Karpas-422 (cell line): ENCODE data around the gene PRRT1. TPM values are rescaled to one million over a fixed set of nuclear protein-coding genes. Genes with fewer than 3 reads are reported as not detected.

Source experiments
- DNase-seq: peaks from one replicate; pipeline ENCODE4 v3.0.0-alpha.2; 2015
- H2AFZ ChIP-seq: fragments of 200-600 bp; sonication (generic); 2 replicates; pipeline ENCODE4 v1.6.1; 2014; ENCODE audit warnings: antibody characterized with exemption, low read length, mixed read lengths
- H3K27ac ChIP-seq: fragments of 200-600 bp; sonication (generic); 2 replicates; pipeline ENCODE4 v1.5.1; 2014; ENCODE audit warnings: mild to moderate bottlenecking, low read length, moderate library complexity
- H3K27me3 ChIP-seq: fragments of 200-600 bp; sonication (generic); 2 replicates; pipeline ENCODE4 v1.6.1; 2014; ENCODE audit warnings: low read length, mixed read lengths
- H3K36me3 ChIP-seq: fragments of 200-600 bp; sonication (generic); 2 replicates; pipeline ENCODE4 v1.6.1; 2014; ENCODE audit warnings: low read length, mixed read lengths; ENCODE audit not compliant: insufficient read depth
- H3K4me1 ChIP-seq: fragments of 200-600 bp; sonication (generic); 2 replicates; pipeline ENCODE4 v1.6.1; 2014; ENCODE audit warnings: mild to moderate bottlenecking, low read length, mixed read lengths
- H3K4me2 ChIP-seq: fragments of 200-600 bp; sonication (generic); 2 replicates; pipeline ENCODE4 v1.6.1; 2014; ENCODE audit warnings: low read length, low read depth, mild to moderate bottlenecking; ENCODE audit not compliant: poor library complexity, severe bottlenecking
- H3K4me3 ChIP-seq: fragments of 200-600 bp; sonication (generic); 2 replicates; pipeline ENCODE4 v1.5.1; 2014; ENCODE audit warnings: mild to moderate bottlenecking, antibody characterized with exemption, low read length, mixed read lengths
- H3K79me2 ChIP-seq: fragments of 200-600 bp; sonication (generic); 2 replicates; pipeline ENCODE4 v1.6.1; 2014; ENCODE audit warnings: mild to moderate bottlenecking, low read length, mixed read lengths
- H3K9ac ChIP-seq: fragments of 200-600 bp; sonication (generic); 2 replicates; pipeline ENCODE4 v1.6.0; 2014; ENCODE audit warnings: low read length
- H3K9me2 ChIP-seq: fragments of 200-600 bp; sonication (generic), shearing (Covaris generic); replicated peaks from 2 replicates; pipeline ENCODE4 v1.6.0; 2014; ENCODE audit warnings: mild to moderate bottlenecking, low read length, moderate library complexity; ENCODE audit not compliant: insufficient read depth
- H3K9me3 ChIP-seq: fragments of 300-700, 200-600 bp; sonication (generic); 2 replicates; pipeline ENCODE4 v1.6.1; 2014; ENCODE audit warnings: low read length, mixed read lengths
- H4K20me1 ChIP-seq: fragments of 200-600 bp; sonication (generic); 2 replicates; pipeline ENCODE4 v1.6.1; 2014; ENCODE audit warnings: mild to moderate bottlenecking, antibody characterized with exemption, low read length, low read depth; ENCODE audit not compliant: insufficient read depth
- total RNA-seq: library from RNA; depleted of rRNA; stranded (reverse); fragments of >200 nt; shearing (Covaris generic); gene quantifications from 2 replicates; pipeline ENCODE4 v1.2.3, GENCODE V29; 2014; ENCODE audit warnings: low replicate concordance

Gene PRRT1
- total RNA-seq, 1 experiment from 2014 or later: 0.75 TPM

DNA sequence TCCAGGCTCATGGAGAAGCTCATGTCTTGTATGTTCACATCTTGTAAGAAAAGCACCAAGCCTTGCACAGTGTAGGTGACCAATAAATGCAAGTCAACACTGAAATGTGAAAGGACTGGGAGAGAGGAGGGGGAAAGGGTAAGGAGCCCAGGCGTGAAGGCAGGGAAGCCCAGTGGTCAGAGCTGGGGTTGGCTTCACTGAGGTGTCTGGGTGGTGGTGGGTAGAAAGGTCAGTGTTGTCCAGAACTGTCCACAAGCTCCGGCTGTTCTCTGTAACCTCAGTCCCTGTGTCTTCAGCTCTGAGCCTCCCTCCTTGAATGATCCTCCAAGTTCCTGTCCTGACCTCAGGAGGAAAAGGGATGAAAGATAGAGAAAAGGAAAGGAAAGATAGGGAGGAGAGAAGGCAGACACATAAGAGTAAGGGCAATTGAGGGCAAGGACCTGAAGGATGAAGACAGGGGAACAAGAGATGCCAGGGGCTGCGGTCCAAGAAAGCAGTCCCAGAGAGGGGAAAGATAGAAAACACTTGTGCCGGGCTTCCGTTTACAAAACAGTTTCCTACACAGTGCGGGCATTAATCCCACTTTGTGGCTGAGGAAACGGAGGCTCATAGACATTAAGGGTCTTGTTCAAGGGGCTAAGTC, 40.2 kb downstream of the PRRT1 start:
- H3K4me1 ChIP-seq: no peaks in the 10 kb centered on the region
- no peak overlapping the region for H3K9ac ChIP-seq
- no peaks in the 10 kb centered on the region for H4K20me1 ChIP-seq
- no peak overlapping the region for H3K4me2 ChIP-seq
- DNase-seq: no peak
- no peak overlapping the region for H3K27ac ChIP-seq
- peaks cover 3% of the 10 kb centered on the region for H3K36me3 ChIP-seq
- no peaks in the 10 kb centered on the region for H3K27me3 ChIP-seq
- H3K9me3 ChIP-seq: no peaks in the 10 kb centered on the region
- H3K79me2 ChIP-seq: no peaks in the 10 kb centered on the region
- H3K4me3 ChIP-seq: no peak overlapping the region
- no peak overlapping the region for H2AFZ ChIP-seq
- H3K9me2 ChIP-seq: no peaks in the 10 kb centered on the region

DNA sequence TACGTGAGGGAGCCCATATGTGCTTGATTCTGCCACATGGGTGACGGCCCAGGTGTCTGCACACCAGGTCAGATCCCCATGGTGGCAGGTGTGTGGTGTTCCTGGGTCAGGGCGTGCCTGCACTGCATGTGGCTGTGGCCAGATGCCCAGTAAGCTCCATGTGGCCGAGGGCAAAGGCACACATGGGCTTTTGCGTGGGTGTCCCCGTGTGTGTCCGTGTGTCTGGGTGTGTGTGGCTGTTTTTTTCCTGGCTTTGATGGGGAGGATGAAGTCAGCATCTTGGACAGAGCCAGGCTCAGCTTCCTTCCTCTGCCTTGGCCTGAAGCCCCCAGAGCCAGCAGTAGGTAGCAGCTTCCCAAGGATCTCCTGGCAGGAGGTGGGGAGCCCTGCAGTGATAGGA, 41.1 kb downstream of the PRRT1 start:
- no peaks in the 10 kb centered on the region for H3K9me3 ChIP-seq
- DNase-seq: no peak
- no peaks in the 10 kb centered on the region for H3K4me1 ChIP-seq
- no peaks in the 10 kb centered on the region for H3K79me2 ChIP-seq
- H3K9me2 ChIP-seq: no peaks in the 10 kb centered on the region
- H3K27me3 ChIP-seq: no peaks in the 10 kb centered on the region
- no peak overlapping the region for H2AFZ ChIP-seq
- H4K20me1 ChIP-seq: no peaks in the 10 kb centered on the region
- H3K4me3 ChIP-seq: no peak overlapping the region
- H3K36me3 ChIP-seq: peaks cover 3% of the 10 kb centered on the region; the same call in 1 of the 2 replicates
- H3K27ac ChIP-seq: no peak overlapping the region
- no peak overlapping the region for H3K4me2 ChIP-seq
- no peak overlapping the region for H3K9ac ChIP-seq

DNA sequence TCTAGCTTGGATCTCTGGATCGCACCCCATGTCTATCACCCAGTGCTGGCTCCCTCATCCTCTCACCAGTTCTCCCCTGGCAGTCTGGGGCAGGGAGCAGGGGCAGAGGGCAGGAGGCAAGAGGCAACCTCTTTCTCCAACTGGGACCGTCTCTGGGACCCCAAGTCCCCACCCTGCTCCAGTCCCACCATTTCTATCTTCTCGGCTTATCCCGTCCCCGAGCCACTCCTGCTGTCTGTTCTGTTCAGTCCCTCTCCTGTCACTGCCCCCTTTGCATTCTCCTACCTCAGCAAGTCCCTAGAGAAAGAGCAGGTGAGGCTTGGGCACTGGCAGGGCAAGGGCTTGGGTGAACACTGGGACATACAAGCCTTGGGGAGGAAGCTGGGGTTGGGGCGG, 42.0 kb downstream of the PRRT1 start:
- no peaks in the 10 kb centered on the region for H3K9me3 ChIP-seq
- H2AFZ ChIP-seq: no peak overlapping the region
- H3K4me2 ChIP-seq: no peak overlapping the region
- no peak overlapping the region for H3K4me3 ChIP-seq
- H3K36me3 ChIP-seq: peaks cover 1% of the 10 kb centered on the region; the same call in 1 of the 2 replicates
- no peaks in the 10 kb centered on the region for H4K20me1 ChIP-seq
- no peaks in the 10 kb centered on the region for H3K79me2 ChIP-seq
- no peaks in the 10 kb centered on the region for H3K4me1 ChIP-seq
- H3K27me3 ChIP-seq: no peaks in the 10 kb centered on the region
- no peak overlapping the region for H3K27ac ChIP-seq
- H3K9me2 ChIP-seq: no peaks in the 10 kb centered on the region
- DNase-seq: no peak
- H3K9ac ChIP-seq: no peak overlapping the region

DNA sequence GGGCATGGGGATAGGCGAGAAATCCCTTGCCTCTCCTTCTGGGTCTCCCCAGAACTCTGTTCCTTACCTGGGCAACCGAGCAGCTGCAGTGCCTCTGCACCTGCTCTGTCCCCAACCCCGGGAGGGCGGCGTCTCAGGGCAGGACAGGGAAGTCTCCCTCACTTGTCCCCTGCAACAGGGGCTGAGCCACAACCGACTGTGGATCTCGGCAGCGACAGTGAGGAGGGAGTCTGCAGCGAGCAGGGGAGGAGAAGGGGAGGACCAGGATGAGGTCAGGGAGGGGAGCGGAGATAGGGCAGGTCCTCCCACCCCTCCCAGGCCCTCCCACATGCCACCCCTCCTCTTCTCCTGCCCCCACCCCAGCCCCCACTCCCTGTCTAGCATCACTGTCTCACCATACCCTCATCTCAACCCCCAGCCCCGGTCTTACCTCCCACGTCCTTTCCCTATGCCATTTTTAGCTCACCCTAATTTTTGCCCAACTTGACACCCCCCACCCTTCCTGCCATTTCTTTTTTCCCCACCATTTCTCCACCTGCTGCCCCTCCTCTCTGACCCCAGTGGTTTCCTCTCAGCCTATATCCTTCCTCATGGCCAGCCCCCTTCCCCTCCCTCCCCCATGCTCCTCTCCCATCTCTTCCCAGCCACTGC, 42.5 kb downstream of the PRRT1 start, which contains the start of gene TNXB:
Gene TNXB (minus strand): TSS at position 225 of the 651 bp plus-strand sequence. CDS start 11,140 bp downstream, outside the sequence.
- Histone ChIP-seq H3K9me3 (no peaks in the 10 kb centered on the region), H4K20me1 (no peaks in the 10 kb centered on the region), H3K79me2 (no peaks in the 10 kb centered on the region), H3K27ac (no peak within 1 kb of the TSS), H3K36me3 (no peaks in the 10 kb centered on the region), H3K9me2 (no peaks in the 10 kb centered on the region), H3K4me1 (no peaks in the 10 kb centered on the region), H3K4me3 (no peak within 1 kb of the TSS), H3K4me2 (no peak within 1 kb of the TSS), H2AFZ (no peak within 1 kb of the TSS), H3K27me3 (no peaks in the 10 kb centered on the region), H3K9ac (no peak within 1 kb of the TSS)
- DNase-seq: no peak

DNA sequence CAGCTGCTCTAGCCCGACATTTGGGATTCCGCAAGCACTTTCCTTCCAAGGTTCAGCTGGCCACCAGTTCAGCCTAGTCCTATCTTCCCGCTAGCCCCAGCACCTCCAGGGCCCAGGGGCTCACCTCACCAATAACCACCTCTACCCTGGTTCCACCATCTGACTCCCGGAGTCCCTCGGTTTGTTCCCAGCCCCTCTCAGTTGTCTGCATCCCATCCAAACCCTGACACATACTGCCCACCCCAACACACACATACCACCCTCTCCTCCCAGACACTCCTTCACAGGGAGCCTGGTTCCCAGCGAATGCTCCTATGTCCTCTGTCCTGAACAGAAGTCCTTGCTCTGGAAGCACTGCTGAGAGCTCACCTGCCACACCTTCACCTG, 43.0 kb downstream of the PRRT1 start:
- no peak overlapping the region for H3K9ac ChIP-seq
- no peak for DNase-seq
- H3K27ac ChIP-seq: no peak overlapping the region
- H3K79me2 ChIP-seq: no peaks in the 10 kb centered on the region
- H3K9me2 ChIP-seq: no peaks in the 10 kb centered on the region
- no peak overlapping the region for H3K4me3 ChIP-seq
- no peaks in the 10 kb centered on the region for H3K27me3 ChIP-seq
- no peak overlapping the region for H2AFZ ChIP-seq
- no peaks in the 10 kb centered on the region for H3K4me1 ChIP-seq
- no peaks in the 10 kb centered on the region for H3K36me3 ChIP-seq
- no peaks in the 10 kb centered on the region for H3K9me3 ChIP-seq
- no peaks in the 10 kb centered on the region for H4K20me1 ChIP-seq
- no peak overlapping the region for H3K4me2 ChIP-seq

DNA sequence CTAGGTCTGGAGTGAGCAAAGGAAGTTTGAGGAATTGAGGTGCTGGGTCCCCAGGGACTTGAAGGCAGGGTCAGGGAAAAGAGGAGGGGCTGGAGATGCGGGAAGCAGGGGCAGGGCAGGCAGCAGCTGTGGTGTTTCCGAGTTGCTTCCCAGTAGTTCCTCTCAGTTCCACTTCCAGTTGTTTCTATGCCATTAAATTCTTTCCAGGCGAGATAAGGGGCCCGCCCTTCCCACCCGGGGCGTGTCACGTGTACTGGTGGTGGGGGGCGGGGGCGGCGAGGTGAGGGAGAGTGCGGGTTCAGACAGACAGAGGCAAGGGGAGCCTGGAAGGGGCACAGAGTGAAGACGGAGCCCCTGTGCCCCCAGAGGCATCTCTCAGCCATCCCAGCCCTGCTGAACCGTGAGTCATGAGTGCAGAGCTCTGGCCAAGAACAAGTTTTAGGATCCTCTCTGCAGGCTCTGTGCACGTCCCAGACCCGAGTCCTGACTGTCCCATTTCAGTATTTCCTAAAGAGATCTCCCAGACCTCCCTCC, 43.6 kb downstream of the PRRT1 start:
- H3K9me3 ChIP-seq: no peaks in the 10 kb centered on the region
- H3K9ac ChIP-seq: no peak overlapping the region
- H4K20me1 ChIP-seq: no peaks in the 10 kb centered on the region
- H3K4me2 ChIP-seq: no peak overlapping the region
- no peak for DNase-seq
- H2AFZ ChIP-seq: no peak overlapping the region
- H3K9me2 ChIP-seq: no peaks in the 10 kb centered on the region
- H3K79me2 ChIP-seq: no peaks in the 10 kb centered on the region
- H3K4me1 ChIP-seq: no peaks in the 10 kb centered on the region
- H3K36me3 ChIP-seq: no peaks in the 10 kb centered on the region
- no peak overlapping the region for H3K4me3 ChIP-seq
- H3K27me3 ChIP-seq: no peaks in the 10 kb centered on the region
- H3K27ac ChIP-seq: no peak overlapping the region

DNA sequence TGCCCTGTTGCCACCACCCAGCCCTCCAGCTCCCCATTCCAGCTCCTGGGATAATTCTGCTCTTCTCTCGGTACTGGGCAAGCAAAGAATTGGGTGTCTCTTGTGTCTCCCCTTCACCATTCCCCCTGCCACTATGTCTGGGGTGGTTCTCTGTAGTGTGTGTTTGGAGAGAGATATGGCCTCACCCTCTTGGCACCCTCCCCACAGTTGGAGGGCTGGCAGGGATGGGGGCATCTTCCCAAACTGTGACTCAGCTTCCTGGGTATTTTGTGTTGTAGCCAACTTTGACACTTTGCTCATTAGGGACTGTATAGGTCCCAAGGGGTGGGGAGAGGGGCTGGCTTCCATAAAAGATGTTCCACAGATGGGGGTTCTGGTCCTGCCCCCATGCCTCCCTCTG, 44.3 kb downstream of the PRRT1 start:
- no peaks in the 10 kb centered on the region for H3K79me2 ChIP-seq
- no peak overlapping the region for H3K4me2 ChIP-seq
- no peaks in the 10 kb centered on the region for H4K20me1 ChIP-seq
- H3K9ac ChIP-seq: no peak overlapping the region
- H3K36me3 ChIP-seq: no peaks in the 10 kb centered on the region
- H3K4me1 ChIP-seq: no peaks in the 10 kb centered on the region
- H2AFZ ChIP-seq: no peak overlapping the region
- no peaks in the 10 kb centered on the region for H3K9me2 ChIP-seq
- H3K27ac ChIP-seq: no peak overlapping the region
- no peak for DNase-seq
- no peak overlapping the region for H3K4me3 ChIP-seq
- H3K27me3 ChIP-seq: no peaks in the 10 kb centered on the region
- no peaks in the 10 kb centered on the region for H3K9me3 ChIP-seq

DNA sequence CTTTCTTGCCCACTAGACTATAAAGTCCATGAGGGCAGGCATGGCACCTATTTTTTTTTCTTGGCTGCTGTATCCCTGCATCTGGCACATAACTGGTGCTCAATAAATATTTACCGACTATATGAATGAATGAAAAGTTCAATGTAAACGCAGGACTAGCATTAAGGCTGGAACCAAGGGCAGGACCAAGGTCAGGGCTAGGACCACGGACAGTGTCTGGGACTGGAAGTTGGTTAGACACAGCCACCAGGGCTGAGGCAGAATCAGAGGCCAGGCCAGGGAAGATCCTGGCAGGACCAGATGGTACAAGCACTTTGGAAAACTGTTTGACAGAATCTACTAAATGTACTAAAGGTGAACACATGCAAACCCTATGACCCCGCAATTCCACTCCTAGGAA, 46.3 kb downstream of the PRRT1 start:
- H3K9me3 ChIP-seq: no peaks in the 10 kb centered on the region
- no peaks in the 10 kb centered on the region for H3K36me3 ChIP-seq
- no peak overlapping the region for H3K27ac ChIP-seq
- H3K4me1 ChIP-seq: no peaks in the 10 kb centered on the region
- no peak overlapping the region for H3K4me3 ChIP-seq
- no peak for DNase-seq
- no peaks in the 10 kb centered on the region for H3K9me2 ChIP-seq
- H3K27me3 ChIP-seq: no peaks in the 10 kb centered on the region
- no peak overlapping the region for H3K9ac ChIP-seq
- no peak overlapping the region for H3K4me2 ChIP-seq
- no peak overlapping the region for H2AFZ ChIP-seq
- no peaks in the 10 kb centered on the region for H4K20me1 ChIP-seq
- no peaks in the 10 kb centered on the region for H3K79me2 ChIP-seq
